ENCODE measurements around the gene KCNK13.
"Not testable (repeated sequence)": the region's sequence is repeated elsewhere in the genome, so short reads cannot be mapped to it uniquely, and the experiment has no call there.

Gene KCNK13

DNA sequence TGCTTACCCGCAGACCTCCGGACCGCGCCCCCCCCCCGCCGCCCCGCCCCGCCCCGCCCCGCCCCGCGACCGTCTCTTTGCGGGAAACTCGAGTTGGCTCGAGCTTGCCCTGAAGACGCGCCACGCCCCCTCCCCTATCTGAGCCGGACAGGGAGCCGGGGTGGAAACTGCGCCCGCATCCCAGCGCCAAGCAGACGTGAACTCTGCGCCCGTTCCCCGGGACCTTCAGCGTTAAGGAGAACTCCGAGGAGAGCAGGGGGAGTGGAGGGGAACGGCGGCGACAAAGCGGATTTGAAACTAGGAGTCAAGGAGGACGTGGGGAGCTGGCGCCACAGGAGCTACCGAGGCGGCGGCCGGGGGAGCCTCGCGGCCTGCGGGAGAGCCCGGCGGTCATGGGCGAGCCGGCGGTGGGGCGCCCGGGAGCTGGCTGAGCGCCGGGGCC lies at the start of gene KCNK13:
KCNK13 (plus strand) TSS at position 310 of the 442 bp plus-strand sequence. CDS start 212 bp downstream, outside the sequence.
- DNase-seq: no peak

DNA sequence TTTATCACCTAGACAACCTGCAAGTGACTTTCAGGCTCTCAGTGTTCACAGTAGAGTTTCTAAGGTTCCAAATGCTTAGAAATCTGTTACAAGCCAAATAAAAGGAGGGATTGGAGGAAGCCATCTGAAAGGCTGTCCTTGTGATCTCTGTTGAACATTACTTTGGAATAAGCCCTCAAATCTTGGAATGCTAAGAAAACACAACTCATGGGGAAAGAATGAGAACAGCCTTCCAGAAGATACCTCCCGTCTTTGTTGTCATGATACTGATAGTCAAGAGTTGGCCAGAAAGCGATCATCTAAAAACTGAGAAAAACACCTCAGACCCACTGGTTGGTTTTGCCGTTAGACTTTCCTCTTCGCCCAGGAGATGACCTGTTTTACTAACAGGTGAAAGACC lies 44.4 kb upstream of the KCNK13 start:
- DNase-seq: no peak

DNA sequence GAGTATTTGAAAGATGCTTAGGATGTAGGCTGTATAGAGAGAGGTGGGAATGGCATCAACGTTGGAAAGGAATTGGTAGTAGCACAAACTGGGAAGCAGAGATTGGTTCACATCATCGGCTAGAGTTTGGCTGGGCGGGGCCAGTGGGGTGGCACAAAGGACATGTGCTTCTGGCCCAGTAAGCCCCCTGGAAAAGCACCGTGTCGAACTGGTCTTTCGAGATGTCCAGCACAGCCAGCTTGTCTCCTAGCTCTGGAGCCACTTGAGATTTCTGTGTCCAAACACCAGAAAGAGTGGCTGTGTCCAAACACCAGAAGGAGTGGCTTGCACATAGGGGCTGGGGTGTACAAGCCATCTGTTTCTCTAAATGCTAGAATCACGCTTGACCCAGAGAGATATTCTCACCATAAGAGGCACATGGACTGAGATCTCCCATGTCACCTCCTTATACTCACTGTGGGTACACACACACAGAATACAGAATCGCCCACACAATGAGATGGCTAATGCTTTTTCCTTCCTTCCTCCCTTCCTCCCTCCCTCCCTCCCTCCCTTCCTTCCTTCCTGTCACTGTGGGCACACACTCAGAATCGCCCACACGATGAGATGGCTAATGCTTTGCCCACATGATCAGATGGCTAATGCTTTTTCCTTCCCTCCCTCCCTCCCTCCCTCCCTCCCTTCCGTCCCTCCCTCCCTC lies 41.8 kb upstream of the KCNK13 start:
- DNase-seq: no peak

DNA sequence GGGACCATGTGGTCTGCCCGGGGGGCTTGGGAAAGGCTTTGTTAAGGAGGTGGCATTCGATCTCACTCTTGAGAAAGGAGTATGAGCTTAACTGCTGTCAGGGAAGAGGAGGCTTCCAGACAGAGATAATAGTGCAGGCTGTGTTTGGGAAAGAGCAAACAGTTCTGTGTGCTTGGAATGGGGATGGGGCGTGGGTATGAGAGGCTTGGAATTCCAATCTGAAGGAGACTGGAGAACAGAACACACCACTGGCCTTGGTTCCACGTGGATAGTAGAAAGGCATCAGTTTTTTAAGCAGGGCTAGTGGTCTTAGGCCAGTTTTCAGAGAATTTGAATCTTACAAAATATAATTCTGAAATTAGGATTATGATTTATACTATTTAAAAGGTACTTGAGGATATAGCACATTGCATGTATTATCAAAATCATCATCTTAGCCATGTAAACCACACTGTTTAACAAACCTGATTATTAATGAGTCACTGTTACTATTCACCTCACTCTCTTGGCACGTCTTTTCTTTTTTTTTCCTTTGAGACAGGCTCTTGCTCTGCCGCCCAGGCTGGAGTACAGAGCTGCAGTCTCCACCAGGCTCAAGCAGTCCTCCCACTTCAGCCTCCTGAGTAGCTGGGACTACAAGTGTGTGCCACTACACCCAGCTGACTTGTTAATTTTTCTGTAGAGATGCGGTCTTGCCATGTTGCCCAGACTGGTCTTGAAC lies 38.5 kb upstream of the KCNK13 start:
- no peak for DNase-seq

DNA sequence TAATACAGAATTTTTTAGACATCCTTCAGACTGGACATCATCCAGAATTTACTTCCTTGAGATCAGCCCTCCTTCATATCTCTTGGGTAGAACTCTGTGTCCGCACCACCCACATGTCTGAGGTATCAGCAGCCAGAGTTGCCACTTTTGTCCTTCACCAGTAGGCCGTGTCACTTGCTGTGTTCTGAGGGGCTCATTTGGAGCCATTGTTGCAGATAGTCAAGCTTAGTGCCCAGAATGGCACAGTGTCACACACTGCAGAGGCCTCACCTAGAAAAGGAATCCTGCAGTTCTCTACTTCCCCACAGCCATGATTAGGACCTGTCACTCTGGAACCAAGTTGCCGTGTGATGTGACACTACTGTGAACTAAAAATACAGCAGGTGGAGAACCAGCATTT lies 36.9 kb upstream of the KCNK13 start:
- DNase-seq: no peak

DNA sequence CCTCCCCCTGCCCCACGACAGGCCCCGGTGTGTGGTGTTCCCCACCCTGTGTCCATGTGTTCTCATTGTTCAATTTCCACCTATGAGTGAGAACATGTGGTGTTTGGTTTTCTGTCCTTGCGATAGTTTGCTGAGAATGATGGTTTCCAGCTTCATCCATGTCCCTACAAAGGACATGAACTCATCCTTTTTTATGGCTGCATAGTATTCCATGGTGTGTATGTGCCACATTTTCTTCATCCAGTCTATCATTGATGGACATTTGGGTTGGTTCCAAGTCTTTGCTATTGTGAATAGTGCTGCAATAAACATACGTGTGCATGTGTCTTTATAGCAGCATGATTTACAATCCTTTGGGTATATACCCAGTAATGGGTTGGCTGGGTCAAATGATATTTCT lies 35.2 kb upstream of the KCNK13 start:
- not testable (repeated sequence) for DNase-seq

DNA sequence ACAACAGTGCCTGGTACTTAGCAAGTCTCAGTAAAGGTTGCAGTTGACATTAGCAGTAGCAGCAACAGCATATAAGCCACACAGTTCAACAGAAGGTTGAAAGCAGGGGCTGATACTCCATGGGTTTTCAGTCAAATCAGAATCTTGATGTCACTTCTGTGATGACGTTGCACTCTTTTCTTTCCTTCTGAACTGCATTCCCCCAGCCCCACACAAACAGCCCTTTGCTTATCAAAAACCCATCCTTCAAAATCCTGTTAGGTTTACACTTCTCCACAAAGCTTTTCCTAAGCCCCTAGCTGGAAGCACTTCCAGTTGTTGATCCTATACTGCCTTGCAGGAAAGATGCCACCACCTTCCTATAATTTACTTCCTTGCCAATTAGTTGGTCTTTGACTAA lies 34.0 kb upstream of the KCNK13 start:
- no peak for DNase-seq

DNA sequence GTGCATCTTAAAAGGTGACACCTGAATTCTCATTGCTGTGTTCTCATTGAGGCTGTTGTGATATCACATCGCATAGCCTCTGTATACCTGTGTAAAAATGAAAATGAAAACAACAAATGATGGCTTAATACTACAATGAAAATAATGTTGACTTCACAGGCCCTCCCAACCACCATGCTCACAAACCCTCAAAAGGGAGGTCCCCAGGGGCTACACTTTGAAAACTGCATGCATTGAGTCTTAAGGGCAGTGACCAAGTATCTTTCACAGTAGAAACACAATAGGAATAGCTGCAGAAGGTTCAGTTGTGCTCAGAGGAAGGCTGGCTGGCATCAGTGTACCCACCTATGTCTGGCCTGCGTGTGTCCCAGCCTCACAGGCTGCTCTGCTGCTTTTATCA lies 27.6 kb upstream of the KCNK13 start:
- no peak for DNase-seq

DNA sequence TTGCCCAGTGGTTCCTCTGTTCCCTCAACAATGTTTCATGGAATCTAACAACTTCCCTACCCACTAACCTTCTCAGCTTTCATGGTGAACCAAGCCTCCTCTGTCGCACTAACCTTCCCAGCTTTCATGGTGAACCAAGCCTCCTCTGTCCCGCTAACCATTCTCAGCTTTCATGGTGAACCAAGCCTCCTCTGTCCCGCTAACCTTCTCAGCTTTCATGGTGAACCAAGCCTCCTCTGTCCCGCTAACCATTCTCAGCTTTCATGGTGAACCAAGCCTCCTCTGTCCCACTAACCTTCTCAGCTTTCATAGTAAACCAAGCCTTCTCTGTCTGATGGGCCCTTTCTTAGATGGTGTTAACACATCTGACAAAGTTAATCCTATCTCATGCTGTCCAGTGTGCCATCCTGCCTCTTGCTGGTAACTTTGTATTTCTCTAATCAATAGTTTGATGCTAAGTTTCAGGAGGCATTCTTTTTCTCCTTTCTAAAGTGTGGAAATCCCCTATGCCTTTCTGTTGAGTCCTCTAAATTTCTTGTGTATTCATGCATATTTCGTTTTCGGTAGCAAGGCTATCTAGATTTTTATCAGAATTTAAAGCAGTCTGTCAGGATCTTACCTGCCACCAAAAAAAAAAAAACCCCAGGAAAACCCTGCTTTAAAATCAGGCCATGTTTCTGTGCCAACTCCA lies 26.8 kb upstream of the KCNK13 start:
- DNase-seq: no peak

DNA sequence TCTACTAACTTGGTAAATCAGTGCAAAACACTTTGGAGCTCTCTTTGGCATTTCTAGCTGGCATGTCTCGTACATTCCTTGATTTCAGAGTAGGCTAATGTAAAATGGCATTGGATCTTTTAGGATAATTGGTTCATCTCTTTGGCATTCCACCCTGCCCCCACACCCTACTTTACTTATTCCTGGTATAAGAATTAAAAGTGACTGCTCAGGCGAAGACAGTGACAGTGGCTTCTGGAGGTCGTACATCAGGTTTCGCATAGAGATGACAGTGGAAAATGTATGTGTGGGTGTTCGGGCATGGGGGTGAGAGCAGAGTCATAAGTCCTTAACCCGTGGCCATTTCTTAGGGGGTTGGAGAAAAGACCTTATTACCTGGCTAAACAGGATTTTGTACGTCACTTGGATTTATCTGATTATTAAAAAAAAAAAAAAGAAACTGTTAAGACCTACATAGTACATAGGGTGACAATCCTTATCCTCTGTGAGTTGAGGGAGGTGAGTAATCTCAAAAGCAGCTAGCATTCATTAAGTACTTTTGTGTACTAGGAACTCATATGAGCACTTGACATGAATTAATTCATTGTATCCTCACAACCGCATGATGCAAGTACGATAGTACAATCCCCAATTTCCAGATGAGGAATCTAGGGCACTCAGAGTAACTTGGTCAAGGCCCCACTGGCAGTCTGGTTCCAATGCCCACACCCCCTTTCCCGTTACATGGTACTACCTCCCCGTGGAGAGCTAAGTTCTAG lies 22.4 kb upstream of the KCNK13 start:
- DNase-seq: no peak

DNA sequence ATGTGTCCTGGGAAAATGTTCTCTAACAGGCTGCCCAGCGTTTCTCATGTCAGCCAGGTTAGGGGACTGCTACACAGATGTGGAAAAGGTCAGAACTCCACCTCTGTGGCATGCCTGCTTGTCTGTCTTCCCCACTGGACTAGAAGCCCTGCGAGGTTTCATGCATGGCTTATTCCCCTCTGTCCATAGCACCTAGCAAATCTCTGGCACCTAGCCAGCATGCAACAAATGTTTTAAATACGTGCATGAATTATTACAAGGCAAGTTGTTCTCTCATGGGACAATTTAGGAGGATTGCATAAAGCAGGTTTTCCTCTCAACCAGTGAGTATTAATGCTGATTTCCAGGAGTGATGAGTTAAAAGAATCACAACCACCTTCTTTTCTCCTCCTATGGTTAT lies 21.4 kb upstream of the KCNK13 start:
- no peak for DNase-seq

DNA sequence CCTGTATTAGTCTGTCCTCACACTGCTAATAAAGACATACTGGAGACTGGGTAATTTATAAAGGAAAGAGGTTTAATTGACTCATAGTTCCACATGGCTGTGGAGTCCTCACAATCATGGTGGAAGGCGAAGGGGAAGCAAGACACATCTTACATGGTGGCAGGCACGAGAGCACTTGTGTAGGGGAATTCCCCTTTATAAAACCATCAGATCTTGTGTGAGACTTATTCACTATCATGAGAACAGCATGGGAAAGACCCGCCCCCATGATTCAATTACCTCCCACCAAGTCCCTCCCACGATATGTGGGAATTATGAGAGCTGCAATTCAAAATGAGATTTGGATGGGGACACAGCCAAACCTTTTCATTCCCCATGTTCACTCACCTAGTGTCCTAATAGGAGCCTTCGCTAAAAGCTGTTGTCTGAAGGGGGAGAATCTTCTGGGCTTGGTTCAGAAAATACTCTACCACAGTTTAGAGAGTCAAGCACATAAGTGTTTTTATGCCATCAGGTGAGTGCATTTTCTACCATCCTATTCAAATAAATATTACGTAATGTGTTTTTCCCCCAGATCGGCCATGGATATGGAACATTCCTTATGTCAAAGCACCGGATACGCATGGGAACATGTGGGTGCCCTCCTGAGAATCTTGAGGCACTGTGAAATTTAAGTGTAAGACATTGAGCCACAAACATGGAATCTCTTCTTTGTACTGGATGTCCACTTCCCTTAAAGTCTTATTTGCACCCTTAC lies 19.1 kb upstream of the KCNK13 start:
- no peak for DNase-seq

DNA sequence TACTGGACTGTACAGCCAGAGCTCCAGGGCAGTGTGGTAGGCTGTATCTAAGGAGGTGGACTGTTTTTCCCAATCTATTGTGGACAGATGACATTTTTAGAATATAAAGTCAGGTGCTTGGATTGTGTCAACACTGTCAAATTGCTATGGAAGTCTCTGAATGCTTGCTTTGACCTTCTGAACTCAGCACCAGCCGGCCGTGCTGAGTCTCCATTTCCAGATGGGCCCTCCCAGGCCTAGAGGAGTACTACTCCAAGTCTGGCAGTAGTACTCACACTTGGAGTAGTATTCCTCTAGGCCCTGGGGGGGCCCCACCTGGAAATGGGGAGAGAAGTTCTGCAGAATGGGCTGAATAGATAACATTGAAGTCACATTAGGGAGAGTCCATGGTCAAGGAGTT lies 16.2 kb upstream of the KCNK13 start:
- no peak for DNase-seq

DNA sequence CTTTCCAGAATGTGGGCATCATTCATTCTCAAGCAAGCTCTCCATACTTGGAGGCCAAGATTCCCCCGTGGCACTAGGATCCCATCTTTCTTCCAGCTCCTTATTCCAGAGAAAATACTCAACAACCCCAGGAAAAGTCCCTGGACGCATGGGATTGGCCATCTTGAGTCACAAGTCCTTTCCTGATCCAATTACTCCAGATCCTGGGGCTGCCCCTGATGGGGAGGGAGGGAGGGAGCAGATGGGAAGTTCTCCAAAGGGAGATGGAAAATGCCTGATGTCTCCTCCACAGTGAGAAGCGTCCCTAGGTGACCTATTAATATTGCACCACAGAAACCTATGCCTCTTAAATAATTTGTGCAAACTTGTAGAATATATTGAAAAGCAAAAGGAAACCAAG lies 12.4 kb upstream of the KCNK13 start:
- DNase-seq: no peak

DNA sequence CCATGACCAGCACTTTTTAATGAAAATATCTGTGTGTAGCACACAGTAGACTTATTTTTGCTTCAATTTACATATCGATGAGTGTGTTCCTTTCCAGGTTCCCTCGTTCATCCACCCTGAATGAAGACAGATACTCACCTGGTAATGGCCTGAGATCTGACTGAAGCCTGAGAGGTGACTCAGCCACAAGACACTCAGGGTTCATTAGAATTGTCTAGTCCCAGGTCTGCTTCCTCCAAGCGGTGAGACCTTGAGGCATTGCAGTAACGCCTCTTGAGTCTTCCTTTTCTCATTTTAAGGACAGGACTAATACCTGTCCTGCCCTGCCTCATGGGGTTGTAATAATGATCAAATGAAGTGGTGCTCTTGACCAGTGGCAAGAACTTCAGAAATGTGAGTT lies 11.5 kb upstream of the KCNK13 start:
- DNase-seq: no peak

DNA sequence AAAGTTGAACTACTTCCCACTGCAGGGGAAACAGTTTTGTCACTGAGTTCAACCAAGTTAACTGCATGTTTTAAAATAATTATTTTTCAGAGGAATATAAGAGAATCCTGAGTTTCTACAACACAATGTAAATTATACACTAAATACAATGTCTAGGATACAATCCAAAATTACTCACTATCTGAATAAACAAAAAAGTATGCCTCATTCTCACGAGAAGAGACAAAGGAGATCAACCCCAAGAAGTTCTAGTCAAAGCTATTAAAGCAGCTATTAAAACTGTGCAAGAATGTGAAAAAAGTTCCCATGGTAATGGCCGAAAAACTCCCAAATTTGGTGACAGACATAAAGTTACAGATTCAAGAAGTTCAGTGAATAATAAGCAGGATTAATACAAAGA lies 8.8 kb upstream of the KCNK13 start:
- no peak for DNase-seq

DNA sequence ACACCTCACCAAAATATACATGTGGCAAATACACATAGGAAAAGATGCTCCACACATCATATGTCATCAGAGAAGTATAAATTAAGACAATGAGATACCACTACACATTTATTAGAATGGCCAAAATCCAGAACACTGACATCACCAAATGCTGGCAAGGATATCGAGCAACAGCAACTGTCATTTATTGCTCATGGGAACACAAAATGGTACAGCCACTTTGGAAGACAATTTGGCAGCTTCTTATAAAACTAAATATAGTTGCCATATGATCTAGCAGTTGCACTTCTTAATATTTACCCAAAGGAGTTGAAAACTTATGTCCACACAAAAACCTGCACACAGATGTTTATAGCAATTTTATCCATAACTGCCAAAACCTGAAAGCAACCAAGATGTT lies 7.0 kb upstream of the KCNK13 start:
- DNase-seq: no peak

DNA sequence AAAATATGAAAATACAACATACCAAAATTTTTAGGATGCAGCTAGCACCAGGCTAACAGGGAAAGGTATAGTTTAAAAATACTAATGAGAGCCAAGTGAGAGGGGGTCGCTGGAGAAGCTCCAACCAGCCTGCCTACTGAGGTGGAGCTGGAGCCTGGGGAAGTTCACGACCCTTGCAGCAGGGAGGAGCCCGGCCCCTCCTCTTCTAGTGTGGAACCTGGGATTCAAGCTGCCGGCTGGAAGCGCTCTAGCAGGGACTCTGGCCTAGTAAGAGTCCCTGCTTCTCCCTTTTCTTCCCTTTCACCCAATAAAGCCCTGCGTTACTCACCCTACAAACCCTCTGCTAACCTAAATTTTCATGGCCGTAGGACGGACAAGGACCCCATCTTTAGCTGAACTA lies 5.0 kb upstream of the KCNK13 start:
- DNase-seq: no peak

DNA sequence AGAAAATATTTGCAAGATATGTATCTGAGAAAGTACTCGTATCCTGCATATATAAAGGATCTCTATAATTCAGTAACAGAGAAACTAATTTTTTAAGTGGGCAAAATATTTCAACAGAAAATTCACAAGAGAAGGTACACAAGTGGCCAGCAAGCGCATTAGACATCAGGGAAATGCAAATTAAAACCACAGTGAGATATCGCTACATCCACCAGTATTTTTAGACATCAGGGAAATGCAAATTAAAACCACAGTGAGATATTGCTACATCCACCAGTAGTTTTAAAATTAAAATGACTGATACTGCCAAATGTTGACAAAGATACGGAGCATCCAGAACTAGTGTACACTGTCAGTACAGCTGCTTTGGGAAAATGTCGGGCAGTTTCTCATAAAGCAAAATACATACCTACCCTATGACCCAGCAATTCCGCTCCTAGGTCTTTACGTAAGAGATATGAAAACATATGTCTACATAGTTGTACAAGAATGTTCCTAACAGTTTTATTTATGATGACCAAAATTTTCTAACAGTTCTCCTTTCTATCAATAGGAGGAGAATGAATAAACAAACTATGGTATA lies 2.8 kb upstream of the KCNK13 start:
- no peak for DNase-seq

DNA sequence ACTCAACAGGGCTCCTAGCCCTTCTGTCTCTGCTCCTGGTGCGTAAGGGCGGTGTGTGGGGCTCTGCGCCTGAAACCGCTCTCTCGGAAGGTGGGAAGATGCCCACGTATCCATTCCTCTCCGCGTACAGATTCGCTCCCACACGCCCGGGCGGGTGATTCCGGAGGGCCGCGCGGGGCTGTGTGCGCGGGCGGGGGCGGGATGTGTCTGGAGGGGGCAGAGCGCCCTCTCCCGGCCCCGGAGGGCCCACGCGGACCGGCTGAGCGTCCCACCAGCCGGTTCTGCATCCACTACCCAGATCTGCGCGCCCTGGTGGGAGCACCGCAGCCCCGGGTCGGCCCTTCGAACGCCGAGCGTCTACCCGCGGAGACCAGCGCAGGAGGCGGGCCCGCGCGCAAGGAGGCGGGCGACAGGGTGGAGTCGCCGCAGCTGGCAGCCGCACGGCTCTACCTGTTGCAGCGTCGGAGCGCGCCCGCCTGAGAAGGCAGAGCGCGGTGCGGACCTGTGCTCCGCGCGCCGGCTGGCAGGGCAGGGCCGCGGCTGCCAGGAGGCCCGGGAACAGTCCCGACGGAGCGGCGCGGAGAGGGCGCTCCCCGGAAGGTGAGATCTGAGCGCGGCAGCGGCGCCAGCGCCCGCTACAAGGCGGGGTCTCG lies 1.4 kb upstream of the KCNK13 start:
- DNase-seq: peak; percentile 72

DNA sequence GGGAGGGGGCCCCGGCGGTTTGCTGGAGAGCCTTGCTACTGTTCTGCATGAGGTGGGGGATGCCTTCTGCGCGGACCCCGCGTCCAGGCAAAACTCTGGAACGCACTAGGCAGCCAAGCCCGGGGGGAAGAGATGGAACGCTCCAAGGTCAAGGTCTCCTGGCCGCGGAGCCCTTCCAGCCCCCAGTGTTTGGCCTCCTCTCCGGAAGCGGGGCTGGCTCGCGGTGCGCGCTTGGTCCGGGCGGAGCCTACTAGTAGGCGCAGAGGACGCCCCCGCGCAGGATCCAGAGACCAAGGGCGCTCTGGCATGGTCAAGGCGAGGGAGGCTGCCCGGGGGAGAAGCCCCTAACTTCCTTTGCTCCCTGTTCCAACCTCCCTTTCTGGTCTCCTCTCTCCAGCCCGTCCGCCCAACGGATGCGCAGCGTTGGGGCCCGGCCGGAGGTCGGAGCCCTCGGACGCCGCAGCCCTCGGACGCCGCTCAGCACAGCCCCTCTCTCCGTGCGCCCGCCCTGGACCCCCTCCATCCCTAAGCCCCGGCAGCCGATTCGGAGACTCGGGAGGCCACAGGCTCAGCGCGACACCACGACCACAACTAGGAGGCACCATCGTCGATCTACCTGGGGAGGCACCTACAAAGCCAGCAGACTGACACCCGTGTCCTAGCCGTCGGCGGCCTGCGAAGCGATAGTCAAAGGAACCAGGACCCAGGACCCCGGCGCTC lies 669 bp upstream of the KCNK13 start:
- DNase-seq: peak; percentile 15
